ENCODE data around the gene FAF1.
"Not testable (repeated sequence)": the region's sequence is repeated elsewhere in the genome, so short reads cannot be mapped to it uniquely, and the experiment has no call there.

Gene FAF1

DNA sequence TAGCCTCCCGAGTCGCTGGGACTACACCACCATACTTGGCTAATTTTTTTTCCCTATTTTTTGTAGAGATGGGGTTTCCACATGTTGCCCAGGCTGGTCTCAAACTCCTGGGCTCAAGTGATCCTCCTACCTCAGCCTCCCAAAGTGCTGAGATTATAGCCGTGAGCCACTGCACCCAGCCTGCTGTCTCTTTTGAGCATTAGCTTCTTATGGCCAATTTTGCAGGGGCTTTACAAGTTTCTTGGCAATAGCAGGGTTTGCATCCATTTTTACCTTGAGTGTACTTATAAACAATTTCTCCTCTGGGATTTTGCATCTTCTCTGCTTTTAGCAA lies 432.1 kb downstream of the FAF1 start:
- not testable (repeated sequence) for DNase-seq

DNA sequence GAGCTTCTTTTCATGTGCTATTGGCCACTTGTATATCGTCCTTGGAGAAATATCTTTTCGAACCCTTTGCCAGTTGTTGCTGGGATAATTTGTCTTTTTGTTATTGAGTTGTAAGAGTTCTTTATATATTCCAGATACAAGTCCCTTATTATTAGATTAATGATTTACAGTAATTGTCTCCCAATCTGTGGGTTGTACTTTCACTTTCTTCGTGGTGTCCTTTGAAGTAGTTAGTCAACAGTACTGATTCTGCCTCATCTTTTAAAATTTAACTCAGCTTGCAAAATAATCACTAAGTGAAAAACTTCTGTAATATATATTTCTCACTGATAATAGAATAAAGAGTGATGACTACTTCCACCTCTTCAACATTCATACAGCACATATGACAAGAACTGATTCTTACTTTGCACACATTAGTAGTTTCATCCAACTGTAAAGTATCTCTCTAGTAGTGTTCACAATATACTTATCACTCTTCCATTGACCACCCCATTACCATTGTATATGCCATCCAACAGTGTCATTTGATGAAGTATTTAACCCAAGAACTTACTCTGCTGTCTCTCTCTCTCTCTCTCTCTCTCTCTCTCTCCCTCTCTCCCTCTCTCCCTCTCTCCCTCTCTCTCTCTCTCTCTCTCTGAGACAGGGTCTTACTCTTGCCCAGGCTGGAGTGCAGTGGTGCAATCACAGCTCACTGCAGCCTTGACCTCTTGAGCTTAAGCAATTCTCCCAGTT lies 432.6 kb downstream of the FAF1 start:
- DNase-seq, result no peak

DNA sequence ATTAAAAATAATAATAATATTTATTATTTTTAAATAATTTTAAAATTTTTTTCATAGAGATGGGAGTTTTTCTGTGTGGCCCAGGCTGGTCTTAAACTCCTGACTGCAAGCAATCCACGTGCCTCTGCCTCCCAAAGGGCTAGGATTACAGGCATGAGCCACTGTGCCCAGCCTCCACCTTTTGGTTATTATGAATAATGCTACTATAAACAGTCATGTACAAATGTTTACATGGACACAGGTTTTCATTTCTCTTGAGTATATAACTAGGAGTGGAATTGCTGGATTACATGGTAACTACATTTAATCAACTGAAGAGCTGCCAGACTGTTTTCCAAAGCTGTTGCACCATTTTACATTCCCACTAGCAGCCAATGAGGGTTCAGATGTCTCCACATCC lies 433.6 kb downstream of the FAF1 start:
- DNase-seq, result no peak

DNA sequence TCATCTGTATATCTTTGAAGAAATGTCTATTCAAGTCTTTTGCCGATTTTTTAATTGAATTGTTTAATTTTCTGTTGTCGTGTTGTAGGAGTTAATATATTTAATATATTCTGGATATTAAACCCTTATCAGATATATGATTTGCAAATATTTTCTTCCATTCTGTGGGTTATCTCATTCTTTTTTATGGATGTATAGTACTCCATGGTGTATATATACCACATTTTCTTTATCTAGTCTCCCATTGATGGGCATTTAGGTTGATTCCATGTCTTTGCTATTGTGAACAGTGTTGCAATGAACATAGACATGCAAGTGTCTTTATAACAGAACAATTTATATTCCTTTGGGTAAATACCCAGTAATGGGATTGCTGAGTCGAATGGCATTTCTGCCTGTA lies 436.5 kb downstream of the FAF1 start:
- DNase-seq, result no peak

DNA sequence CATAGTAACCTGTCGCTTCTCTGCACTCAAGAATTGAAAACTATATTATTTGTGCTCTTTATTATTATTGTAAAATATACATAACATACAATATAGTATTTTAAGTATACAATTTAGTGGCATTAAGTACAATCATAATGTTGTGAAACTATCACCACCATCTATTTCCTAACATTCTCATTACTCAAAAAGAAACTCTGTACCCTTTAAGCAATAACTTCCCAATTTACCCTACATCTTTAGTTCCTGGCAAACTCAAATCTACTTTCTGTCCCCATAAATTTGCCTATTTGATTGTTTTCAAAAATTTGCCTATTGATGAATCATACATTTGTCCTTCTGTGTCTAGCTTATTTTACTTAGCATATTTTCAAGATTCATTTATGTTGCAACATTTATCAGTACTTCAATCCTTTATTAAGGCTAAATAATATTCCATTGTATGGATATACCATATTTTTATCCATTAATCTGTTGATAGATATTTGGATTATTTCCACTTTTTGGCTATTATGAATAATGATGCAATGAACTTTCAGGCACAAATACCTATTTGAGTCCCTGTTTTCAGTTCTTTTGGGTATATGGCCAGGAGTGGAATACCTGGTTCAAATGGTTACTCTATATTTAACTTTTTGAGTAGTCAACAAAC lies 437.2 kb downstream of the FAF1 start:
- DNase-seq, result no peak

DNA sequence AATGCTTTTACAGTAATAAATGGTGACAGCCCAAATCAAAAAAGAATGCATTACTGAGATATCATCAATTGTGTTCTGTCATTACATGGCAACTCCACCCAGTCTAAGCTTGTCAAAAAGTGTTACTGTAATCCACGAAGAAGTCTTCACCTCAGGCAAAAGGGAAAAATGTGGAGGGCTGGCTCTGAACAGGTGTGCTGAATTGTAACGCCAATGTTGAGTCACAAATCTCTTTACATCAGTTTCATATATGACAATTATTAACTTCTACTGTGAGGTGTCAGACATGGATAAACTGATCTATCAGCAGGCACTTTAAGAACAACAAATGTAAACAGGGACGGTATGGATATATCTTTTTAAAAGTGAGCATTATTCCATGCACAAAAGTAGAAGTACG lies 438.4 kb downstream of the FAF1 start:
- no peak for DNase-seq

DNA sequence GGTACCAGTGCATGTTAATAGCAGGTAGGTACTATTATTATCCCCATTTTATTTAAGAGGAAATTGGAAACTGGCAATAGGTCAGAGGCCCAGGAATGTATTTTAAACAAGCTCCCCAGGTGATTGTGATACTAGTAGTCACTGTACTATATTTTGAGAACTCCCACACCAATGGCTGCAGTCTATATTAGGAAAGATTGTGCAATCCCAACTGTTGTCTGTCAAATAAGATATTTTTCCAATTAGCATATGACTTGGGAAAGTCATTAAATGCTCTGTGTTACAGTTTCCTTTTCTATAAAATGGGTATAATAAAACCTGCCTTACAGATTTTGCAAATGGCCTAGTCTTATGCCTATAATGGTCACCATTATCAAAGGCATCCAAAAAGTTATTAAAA lies 442.6 kb downstream of the FAF1 start:
- no peak for DNase-seq

DNA sequence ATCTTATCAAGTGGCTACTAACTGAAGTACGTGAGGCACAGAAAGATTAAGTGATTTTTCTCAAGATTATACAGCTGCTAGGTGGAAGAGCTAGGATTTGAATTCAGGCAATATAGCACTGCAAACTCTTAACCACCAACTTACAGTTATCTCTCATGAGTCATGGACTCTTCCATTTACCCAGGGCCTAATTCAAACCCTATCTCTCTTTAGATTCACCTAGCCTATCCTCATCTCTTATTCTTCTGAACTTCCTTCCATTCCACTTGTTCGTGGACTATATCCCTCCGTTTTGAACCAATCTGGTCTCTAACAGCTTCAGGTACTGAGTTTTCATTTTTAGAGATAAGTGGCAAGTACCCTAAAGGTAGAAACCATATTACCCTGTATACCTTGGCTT lies 444.0 kb downstream of the FAF1 start:
- DNase-seq, result no peak

DNA sequence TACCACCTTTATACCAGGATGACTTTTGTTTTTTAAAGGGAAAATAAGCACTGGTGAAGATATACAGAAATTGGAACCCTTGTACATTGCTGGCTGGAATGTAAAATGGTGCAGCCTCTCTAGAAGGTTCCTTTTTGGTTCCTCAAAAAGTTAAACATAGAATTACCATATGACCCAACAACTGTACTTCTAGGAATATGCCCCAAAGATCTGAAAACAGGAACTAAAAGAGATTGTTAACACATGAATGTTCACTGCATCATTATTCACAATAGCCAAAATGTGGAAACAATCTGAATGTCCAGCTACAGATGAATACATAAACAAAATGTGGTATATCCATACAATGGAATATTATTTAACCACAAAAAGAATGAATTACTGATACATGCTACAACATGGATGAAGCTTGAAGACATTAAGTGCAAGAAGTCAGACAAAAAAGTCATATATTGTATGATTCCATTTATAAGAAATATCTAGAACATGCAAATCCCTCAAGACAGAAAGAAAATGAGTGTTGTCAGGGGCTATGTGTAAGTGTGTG lies 452.0 kb downstream of the FAF1 start:
- no peak for DNase-seq

DNA sequence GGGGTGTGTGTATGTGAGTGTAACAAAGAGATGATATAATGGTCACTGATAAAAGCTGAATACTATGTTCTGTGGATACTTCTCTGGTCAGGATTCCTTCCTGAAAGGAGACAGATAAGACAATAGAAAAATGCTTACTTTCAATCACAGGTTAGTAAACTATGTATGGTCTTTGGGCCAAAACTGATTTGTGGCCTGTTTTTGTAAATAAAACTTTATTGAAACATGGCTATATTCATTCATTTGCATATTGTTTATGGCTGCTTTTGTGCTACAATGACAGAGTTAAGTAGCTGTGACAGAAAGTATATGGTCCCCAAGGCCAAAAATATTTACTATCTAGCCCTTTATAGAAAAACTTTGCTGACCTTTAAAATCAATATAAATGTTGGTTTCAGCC lies 454.6 kb downstream of the FAF1 start:
- DNase-seq, result no peak

DNA sequence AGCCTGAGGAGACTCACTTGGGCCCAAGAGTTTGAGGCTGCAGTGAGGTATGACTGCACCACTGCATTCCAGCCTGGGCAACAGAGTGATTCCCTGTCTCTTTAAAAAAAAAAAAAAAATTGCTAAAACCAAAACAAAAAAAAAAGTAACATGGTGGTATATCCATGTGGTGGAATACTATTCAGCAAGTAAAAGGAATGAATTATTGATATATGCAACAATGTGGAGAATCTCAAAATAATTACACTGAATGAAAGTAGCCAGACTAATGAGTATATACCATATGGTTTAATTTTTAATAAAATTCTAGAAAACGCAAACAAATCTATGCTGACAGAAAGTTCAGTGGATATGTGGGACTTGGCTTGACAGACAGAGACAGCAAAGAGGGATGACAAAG lies 456.6 kb downstream of the FAF1 start:
- DNase-seq, result no peak

DNA sequence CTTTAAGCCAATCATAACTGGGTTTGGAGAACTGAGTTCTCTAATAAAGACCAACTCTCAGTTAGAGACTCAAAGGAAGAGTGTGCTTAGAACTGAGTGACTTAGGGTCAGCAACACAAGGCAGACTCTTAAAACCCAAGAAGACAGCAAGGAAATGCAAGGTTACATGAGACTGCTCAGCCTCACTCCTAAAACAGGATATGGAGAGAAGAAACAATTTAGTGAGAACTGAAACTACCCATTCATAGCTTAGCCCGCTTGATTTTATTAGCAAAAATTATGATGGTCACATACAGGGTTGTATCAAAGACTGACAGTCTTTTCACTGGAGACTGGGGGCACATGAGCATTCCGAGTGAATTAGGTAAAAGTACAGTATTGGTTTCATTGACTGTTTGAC lies 457.9 kb downstream of the FAF1 start:
- DNase-seq, result no peak

DNA sequence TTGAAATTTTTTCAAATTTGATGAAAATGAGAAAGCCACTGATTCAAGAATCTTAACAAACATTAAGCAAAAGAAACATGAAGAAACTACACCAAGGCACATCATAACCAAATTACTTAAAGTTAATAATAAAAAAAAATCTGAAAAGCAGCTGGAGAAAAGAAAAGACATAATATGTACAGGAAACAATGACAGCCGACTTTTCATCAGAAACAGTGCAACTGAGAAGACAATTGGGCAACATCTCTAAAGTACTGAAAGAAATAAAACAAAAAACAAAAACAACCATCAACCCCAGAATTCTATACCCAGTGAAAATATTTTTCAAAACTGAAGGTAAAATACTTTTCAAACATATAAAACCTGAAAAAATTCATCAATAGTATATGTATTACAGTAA lies 463.1 kb downstream of the FAF1 start:
- no peak for DNase-seq

DNA sequence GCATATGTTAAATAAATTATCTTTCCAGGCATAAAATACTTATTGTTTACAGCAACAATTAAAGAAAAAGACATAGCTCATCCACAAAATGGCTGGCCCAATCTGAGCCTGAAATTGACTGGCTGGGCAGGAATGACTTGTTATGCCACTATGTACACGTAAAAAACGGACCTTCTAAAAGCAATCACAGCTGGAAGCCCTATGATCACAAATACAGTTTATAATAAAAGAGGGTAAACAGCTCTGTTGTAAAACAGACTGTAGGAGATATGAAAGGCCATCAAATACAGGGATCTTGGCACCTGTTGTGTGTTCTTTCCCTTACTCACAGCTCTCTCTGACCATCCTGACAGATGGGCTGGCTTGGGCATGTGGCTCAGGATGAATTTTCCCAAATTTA lies 466.4 kb downstream of the FAF1 start:
- DNase-seq, result no peak

DNA sequence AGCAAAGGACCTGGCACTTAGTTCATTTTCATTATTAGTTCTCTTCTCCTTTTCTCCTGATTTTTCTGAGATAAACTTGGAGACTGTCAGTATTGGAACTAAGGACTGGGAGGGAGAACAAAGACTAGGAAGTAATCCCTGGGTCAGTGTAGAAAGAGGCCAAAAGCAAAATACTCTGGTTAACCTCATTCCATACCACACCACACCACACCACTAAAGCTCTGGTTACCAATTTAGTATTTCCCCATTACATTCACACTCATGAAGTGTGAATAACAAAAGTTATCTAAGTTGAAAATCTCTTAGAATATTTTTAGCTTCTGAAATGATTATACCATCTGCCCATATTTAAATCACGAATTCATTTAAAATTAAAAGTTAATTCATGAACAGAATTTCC lies 467.9 kb downstream of the FAF1 start:
- DNase-seq, result no peak

DNA sequence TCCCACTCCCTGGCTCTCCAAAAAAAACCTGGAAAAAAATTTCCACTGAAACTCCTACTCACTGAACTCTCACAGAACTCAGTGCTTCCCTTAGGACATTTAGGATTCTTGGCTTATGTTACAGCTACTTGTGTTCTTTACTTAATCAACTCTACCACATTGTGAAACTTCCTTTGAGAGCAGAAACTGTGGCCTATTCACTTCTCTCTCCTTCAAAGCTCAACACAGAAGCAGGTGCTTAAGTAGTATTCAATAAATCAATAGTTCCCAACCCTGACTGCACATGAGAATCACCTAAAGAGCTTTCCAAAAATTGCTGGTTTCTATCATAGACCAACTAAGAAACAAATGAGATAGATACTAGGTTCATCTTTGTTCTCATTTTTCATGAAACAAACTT lies 468.9 kb downstream of the FAF1 start:
- no peak for DNase-seq

DNA sequence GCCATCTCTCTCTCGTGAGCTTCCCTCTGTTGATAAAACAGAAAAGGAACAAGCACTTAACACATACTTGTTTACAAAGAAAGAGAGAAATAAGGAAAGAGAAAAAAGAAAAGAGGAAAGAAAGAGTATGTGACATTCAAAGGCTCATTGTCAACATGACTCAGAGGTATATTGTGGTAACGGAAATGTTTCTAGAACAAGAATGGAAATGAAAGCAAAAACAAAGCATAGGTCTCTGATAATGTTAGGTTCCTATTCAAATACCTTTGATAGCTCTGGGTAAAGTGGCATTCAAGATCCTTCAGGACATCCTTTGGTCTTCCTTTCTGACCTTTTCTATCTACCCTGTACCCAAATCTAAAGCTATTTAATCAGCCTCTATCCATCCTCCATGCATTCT lies 469.4 kb downstream of the FAF1 start:
- DNase-seq, result no peak

DNA sequence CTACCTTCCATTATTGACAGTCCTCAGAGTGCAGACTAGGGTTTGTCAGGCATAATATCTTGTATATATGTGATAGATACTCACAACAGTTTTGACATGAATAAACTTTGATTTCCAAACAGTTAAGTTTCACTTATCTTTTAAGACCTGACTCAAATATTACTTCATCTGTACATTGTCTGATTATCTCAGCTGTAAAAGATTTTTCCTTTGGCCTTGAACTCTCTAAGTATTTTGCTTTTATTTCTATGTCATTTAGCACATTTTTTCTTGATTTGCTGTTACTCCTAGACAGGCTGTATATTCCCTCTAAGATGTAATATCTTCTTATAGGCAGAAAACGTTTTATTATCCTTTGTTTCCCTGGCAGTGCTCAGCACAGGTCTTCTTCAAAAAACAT lies 471.2 kb downstream of the FAF1 start:
- DNase-seq, result no peak

DNA sequence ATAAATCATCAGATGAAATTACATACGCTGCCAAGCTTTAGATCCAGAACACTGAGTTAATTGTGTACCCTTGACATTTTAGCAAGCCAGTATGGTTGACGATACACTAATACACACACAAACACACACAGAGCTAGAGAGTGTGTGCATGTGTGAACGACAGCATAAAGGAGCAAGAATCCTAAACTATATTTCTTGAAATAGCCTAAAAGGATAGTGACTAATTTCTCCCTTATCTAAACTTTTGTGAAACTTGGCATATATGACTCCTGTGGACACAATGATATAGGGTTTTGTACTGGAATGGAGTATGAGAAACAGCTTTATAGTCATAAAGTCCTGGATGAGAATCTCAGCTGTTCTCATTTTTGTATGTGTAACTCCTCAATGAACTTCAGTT lies 471.7 kb downstream of the FAF1 start:
- no peak for DNase-seq

DNA sequence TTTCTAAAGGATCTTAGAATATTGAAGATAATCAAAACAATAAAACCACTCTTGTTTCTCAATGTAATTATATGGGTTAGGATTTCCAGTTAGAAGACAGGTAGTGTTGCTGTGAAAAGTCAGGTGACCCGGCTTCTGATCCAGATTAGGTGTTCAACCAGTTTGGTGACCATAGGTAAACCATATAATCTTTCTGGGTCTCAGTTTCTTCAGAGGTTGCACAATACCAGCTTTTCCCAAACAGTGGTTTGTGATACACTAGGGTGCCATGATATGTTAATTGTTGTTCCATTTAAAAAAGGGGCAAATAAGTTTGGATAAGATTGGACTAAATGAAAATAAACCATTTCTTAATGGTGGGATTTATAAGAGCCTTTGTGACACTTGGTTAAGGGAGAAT lies 472.3 kb downstream of the FAF1 start:
- no peak for DNase-seq

DNA sequence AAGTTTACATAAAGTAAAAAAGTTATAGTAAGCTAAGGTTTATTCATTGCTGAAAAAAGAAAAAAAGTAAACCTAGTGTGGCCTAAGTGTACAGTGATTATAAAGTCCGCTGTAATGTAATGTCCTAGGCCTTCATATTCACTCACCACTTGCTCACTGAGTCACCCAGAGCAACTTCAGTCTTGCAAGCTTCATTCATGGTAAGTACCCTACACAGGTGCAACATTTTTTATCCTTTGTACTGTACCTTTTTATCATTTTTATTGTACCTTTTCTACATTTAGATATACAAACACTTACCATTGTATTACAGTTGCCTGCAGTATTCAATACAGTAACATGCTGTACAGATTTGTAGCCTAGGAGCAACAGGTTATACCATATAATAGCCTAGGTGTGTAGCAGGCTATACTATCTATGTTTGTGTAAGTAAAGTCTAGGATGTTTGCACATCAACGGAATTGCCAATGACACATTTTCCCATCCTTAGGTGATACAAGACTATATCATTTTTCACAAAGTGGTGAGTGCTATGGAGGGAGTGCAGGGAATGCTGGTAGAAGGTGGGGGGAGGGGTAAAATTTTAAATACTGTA lies 478.8 kb downstream of the FAF1 start:
- no peak for DNase-seq

DNA sequence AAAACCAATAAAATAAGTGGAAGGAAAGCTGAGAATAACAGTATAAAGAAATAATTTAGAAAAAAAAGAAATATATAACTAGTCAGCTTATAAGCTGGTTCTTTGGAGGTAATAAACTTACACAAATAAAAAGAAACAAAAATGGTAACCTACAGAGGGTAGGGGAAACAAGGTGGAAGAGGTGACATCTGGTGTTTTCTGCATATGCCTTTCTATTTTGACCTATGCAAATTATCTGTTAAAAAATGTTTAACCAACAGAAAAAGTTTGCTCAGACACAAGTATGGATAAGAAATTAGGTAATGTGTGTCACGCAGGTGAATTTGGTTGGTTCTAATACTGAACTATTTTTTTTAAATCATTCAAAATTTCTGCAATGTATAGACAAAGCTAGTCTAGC lies 483.3 kb downstream of the FAF1 start:
- DNase-seq, result no peak

DNA sequence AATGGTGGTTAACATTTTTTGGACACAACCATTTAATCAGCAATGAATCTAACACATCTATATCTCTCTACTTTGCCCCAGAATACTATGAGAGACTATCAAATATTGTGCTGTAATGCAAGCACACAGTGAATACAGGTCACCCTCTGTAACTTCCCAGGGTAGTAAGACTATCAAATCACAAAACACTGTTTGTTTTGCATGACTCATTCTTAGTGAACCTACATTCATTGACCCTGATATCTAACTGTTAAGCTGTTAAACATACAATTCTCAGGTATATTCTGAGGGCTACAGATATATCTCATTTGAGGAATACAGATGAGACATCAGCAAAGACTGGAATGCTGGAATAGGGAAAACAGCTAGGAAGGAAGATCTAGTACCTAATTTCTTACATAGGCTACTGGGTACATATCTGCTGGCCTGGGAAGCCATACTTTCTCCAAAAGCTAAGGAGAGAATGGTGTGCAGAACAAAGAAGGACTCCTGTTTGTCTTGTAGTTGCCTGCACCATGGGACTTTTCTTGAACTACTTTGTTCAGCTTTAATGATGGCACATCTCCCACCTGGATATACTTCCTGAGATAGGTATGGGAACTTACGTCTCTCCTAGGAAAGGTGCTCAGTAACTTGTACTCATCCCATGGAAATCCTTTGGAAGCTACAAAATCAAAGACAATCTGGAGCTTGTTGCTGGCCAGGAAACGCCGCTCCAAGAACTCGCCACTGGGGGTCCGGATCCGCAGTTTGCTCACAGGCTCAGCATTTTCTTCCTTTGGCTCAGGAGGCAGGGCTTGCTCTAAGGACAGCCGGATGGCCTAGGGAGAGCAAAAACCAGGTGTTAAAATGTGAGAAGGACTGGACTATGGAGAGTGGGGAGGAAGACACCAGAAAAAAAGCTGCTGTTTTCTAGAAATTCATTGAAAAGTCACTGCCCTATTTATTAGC lies 484.9 kb downstream of the FAF1 start:
- DNase-seq, result no peak
